Limb (tissue), 2 donors: ENCODE results near the gene SLC6A3.

Experiments used
- DNase-seq, 2 donors: peaks; one replicate each; pipeline ENCODE4 v3.0.0-alpha.2; 2016; ENCODE audit errors: extremely low spot score in 2 of 2

SLC6A3 gene

DNA sequence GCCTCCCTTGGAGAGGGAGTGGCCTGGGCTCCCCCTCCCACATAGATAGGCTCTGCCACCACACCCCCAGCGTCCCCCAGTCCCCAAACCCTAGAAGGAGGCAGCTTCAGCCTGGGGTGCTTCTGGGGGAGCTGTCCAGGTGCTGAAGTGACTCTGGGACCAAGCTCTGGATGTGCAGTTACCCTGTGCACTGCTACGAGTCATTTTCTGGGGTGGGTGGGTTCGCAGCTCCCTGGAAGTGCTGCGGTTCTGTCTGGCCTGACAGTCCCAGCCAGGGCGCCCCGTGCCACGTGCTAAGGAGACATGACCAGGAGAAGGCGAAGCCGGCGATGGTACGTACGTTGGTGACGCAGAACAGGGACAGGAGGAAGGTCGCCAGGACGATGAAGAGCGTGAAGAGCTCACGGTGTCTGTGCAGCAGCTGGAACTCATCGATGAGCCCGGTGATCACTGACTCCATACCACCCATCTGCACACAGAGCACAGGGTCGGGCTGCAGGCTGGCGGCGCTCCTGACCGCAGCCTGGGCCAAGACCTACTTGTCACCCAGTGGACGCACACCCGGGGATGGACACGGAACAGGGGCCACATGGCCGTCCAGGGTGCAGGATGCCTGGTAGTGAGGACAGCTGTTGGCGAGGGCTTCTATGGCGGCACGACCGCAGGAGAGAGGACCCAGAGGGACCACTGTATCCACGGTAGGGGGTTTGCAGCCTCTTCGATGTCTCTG lies 35.7 kb downstream of the SLC6A3 start:
- DNase-seq, result peak in 1 of 2 donors; percentile 62

DNA sequence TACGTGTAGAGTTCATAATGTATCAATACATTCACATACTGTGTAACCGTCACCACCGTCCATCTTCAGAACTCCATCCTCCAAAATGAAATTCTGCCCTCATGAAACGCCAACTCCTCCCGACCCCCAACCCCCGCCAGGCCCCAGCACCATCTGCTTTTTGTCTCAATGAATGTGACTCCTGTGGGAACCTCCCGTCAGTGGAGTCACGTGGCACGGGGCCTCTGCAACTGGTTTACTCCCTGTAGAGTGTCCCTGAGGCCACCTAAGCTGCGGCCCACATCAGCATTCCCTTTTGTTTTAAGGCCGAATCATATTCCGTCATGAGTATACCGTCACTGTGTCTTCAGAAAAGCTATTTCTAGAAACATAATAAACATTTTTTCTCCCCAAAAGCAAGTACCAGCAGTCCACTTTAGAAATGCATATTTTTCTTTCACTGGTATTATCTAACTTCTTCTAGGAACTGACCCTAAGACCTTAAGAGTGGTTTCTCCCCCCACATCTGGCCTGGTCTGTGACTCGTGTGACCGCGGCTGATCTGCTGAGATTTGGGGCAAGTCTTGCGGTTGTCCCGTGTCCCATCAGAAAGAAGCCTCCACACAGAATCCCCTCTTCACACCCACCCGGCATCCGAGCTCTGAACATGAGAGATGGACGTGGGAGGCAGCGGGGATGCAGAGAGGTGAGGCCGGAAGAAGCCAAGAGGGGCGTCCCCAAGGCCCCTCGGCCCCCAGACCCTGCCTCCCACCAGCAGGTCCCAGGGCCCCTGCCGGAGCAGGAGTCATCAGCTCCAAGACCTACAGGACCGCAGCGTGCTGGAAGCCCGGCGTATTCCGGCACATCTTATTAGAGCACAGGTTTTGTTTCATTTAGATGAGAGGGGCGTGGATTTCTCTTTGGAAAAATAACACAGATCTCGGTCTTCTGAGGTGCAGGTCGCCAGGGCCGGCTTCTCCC lies 38.3 kb downstream of the SLC6A3 start:
- no peak for DNase-seq

- no peak for DNase-seq
Observed at GRCh38 chr5:1405539-1406530, 39.4 kb downstream of the SLC6A3 start.

- DNase-seq, result no peak
Observed at GRCh38 chr5:1405121-1405520, 40.1 kb downstream of the SLC6A3 start.

DNA sequence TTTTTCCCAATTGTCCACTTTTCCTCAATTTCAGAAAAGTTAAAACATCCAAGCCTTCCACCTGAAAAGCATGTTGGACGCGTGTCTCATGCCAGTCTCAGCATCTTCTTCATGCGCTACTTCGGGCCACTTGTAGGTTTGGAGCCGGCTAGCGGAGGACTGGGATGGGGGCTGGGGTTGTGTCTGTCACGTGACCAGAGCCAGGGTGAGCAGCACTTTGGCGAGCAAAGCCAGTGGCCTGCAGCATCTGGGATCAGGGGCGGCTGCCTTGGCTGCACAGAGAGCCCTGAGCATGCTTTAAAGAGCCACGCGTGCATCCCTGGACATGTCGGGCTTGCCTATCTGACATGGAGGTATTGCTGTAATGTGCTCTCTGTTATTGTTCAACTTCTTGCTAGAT lies 41.2 kb downstream of the SLC6A3 start:
- no peak for DNase-seq

- DNase-seq, result no peak
Observed at GRCh38 chr5:1402611-1403255, 42.5 kb downstream of the SLC6A3 start.

GRCh38 chr5:1401536-1402138 lies 43.6 kb downstream of the SLC6A3 start:
- no peak for DNase-seq

GRCh38 chr5:1400936-1401335 lies 44.3 kb downstream of the SLC6A3 start:
- DNase-seq, result no peak

DNA sequence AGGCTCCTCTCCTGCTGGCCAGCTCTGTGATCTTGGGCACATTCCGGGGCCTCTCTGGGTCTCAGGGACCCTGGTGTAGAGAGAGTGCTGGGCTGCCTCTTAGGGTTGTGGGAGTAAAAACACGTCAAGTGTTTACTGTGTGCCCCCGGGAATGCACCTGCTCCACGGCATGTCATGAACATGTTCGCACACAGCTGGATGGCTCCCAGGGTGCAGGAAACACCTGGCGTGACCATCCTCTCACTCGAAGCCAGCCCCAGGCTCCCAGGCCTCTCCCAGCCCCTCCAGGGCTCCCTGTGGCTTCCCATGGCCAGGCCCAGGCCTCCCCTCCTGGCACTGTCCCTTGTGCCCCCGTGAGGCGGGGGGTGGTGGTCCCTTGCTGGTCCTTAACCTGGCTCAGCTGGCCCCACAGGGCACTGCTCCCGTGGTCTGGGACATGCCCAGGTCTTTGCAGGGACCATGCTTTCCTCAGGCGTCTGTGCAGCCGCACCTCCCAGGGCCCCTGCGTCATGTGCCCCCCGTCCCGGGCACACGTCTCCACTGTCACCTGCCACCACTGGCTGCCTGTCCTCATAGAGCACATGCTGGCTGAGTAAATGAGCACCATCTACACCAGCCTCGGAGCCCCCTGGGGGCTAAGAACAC lies 44.9 kb downstream of the SLC6A3 start:
- no peak for DNase-seq

GRCh38 chr5:1399737-1400136 lies 45.5 kb downstream of the SLC6A3 start:
- DNase-seq, result no peak

DNA sequence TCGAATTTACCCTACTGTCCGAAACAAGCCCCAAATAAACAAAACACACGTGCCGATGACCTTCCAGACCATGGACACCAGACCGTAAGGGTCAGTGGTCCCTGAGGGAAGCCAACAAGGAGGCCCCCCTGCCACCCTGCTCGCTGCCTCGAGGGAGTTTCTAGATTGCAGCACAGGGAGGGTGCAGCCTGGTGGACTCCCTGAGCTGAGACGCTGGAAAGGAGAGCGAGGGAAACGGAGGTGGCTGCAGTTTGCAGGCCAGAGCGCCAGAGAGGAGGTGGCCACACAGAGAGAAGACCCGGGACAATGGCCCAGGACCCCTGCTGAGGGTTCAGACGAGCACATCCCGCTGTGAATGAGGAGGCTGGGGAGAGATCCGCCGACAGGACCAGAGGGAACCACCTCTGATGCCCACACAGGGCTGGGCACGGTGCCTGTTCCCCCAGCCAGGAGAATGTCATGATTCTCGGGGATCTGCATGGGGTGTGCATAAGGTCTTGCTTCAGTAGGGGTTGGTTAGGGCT lies 48.9 kb downstream of the SLC6A3 start:
- no peak for DNase-seq

- DNase-seq, result no peak
Observed at GRCh38 chr5:1394881-1395860, 50.1 kb downstream of the SLC6A3 start.

DNA sequence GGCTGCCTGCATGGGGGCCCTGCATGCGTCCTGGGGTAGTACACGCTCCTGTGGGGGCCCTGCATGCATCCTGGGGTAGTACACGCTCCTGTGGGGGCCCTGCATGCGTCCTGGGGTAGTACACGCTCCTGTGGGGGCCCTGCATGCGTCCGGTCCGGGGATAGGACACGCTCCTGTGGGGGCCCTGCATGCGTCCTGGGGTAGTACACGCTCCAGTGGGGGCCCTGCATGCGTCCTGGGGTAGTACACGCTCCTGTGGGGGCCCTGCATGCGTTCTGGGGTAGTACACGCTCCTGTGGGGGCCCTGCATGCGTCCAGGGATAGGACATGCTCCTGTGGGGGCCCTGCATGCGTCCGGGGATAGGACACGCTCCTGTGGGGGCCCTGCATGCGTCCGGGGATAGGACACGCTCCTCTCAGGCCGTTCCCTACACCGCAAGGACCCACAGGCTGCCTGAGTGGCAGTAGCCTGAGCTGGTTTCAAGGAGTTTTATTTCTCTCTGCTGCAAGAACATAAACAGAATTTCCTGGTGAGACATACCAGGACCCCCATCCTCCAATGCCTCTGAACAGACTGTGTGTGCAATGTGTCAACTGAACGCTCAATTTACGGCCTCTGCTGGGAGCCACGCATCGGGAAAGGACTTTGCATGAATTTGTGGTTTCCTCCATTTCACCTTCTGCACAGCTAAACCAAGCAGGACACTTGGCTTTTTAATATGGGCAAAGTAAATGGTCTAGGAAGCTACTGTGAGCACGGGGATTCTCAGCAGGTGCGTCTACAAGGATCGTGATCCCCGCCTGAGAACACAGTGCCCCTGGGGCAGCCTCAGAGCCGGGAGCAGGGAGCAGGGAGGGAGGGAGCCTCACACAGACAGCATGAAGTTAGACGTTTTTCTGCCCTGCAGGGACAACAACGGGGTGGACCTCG lies 51.4 kb downstream of the SLC6A3 start:
- no peak for DNase-seq

- DNase-seq, result no peak
Observed at GRCh38 chr5:1392801-1393565, 52.3 kb downstream of the SLC6A3 start.

- DNase-seq, result no peak
Observed at GRCh38 chr5:1392261-1392660, 53.0 kb downstream of the SLC6A3 start.

GRCh38 chr5:1391691-1392090 lies 53.5 kb downstream of the SLC6A3 start:
- DNase-seq, result no peak
